GM11168 (cell line): Measurements from ENCODE around the gene BICC1.
"Not testable (repeated sequence)": the region's sequence is repeated elsewhere in the genome, so short reads cannot be mapped to it uniquely, and the experiment has no call there.

ENCODE experiments used
- in situ Hi-C: fragments of 300-500 bp; cut with MboI; formaldehyde crosslinking; loops from one replicate; pipeline ENCODE4 v1.12.0; 2022; ENCODE audit warnings: low sequenced_read_pairs; ENCODE audit not compliant: unreplicated experiment

BICC1 gene

GRCh38 chr10:58839771-58840170 is 327.1 kb downstream of the BICC1 start:
- in situ Hi-C loops: no loop called here

GRCh38 chr10:58840840-58841435 is 328.3 kb downstream of the BICC1 start:
- in situ Hi-C loops: no loop called here

GRCh38 chr10:58842860-58843376 is 330.2 kb downstream of the BICC1 start:
- in situ Hi-C loops: no loop called here

- in situ Hi-C loops: no loop called here
Observed at GRCh38 chr10:58843760-58844159, 331.1 kb downstream of the BICC1 start.

- in situ Hi-C loops: no loop called here
Observed at GRCh38 chr10:58844680-58845079, 332.0 kb downstream of the BICC1 start.

GRCh38 chr10:58846856-58847255 is 334.2 kb downstream of the BICC1 start:
- in situ Hi-C loops: no loop called here

GRCh38 chr10:58851606-58852005 is 338.9 kb downstream of the BICC1 start:
- in situ Hi-C loops: no loop called here

- in situ Hi-C loops: no loop called here
Observed at GRCh38 chr10:58853668-58854067, 341.0 kb downstream of the BICC1 start.

GRCh38 chr10:58854811-58855210 is 342.1 kb downstream of the BICC1 start:
- in situ Hi-C loops: no loop called here

GRCh38 chr10:58856508-58857240 is 344.0 kb downstream of the BICC1 start:
- in situ Hi-C loops: no loop called here

GRCh38 chr10:58857251-58857805 is 344.7 kb downstream of the BICC1 start:
- in situ Hi-C loops: no loop called here

- in situ Hi-C loops: not testable (repeated sequence)
Observed at GRCh38 chr10:58858123-58858522, 345.5 kb downstream of the BICC1 start.

- in situ Hi-C loops: no loop called here
Observed at GRCh38 chr10:58859526-58859925, 346.9 kb downstream of the BICC1 start.

GRCh38 chr10:58867683-58868082 is 355.0 kb downstream of the BICC1 start:
- in situ Hi-C loops: no loop called here

- in situ Hi-C loops: no loop called here
Observed at GRCh38 chr10:58868736-58869435, 356.2 kb downstream of the BICC1 start.

GRCh38 chr10:58870070-58870469 is 357.4 kb downstream of the BICC1 start:
- in situ Hi-C loops: no loop called here

- in situ Hi-C loops: no loop called here
Observed at GRCh38 chr10:58873161-58873560, 360.5 kb downstream of the BICC1 start.
